Smooth muscle cell of the brain vasculature (primary cell): Measurements from ENCODE around the gene CPNE1.

ENCODE experiments used
- DNase-seq: peaks from one replicate; pipeline ENCODE4 v3.0.0-alpha.2; 2012; ENCODE audit warnings: low read depth, low spot score

The CPNE1 gene

DNA sequence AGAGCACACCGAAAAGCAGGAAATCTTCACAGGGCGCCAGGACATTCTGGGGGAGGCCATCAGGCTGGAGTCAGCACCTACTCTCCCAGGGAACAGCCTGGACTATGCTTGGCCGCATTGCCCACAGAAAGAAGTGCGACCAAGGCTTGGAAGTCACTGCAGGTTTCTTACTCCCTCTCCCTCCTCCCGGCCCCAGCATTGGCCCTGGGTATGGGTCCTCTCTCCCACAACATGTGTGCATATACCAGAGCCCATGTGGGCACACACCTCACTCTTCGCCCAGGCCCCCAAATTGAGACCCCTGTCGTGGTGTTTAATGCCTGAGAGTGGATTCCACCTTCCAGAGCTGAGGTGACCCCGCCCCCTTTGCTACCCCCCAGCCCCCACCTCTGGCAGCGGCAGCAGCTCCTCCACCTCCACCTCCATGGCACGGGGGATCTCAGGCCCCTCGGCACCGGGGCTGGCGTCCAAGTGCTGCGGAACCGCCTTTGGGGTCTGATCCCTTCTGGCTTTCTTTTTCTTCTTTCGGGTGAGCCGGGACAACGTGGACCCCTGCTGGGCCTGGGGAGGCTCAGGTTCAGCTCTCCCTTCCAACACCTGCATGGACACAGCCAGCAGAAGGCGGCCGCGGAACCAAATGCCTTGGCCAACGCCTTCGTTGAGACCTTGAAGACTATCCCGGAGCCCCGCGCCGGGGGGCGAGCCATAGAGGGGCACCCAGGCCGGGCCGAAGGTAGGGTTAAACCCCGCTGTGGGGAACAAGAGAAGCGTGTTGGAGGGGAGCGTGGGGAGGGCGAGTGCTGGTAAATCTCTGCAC lies 64.3 kb downstream of the CPNE1 start:
- DNase-seq = no peak

DNA sequence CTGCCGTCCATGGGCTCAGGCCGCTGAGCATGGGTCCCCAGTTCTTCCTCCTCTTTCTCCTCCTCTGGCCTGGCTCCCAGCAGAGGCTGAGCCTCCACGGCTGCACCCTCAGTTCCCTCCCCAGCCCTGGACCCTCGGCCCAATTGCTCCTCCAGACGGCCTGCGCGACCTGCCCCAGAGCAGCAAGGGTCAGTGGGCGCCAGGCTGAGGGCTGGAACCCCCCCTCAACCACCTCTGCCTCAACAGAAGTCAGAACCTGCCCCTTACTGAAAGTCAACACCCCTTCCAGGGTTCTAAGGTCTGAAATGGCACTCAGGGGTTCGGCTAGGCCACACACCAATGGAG lies 65.0 kb downstream of the CPNE1 start:
- no peak for DNase-seq

GRCh38 chr20:35598899-35599775 lies 65.6 kb downstream of the CPNE1 start:
- DNase-seq = no peak

DNA sequence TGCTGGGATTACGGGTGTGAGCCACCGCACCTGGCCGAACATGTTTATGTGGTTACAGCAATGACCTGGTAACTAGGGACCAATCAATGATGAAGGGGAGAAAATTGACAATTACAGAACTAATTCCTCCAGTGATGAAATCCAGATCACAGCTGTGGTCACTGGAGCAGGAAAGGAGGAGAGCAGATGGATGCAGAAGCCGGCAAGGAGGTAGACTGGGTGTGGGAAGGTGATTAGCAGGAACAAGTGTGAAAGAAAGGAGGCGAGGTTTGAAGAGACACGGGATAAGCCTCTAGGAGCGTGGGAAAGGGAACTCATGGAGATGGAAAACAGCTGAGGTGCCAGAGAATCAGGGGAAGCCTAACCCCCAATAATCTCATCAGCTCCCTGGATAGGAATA lies 66.2 kb downstream of the CPNE1 start:
- DNase-seq = no peak

GRCh38 chr20:35597186-35597585 lies 67.5 kb downstream of the CPNE1 start:
- no peak for DNase-seq

GRCh38 chr20:35595901-35596300 lies 68.8 kb downstream of the CPNE1 start:
- DNase-seq = no peak

- no peak for DNase-seq
Observed at GRCh38 chr20:35595456-35595855, 69.2 kb downstream of the CPNE1 start.

- no peak for DNase-seq
Observed at GRCh38 chr20:35592339-35592974, 72.2 kb downstream of the CPNE1 start.

- DNase-seq = no peak
Observed at GRCh38 chr20:35588397-35588796, 76.3 kb downstream of the CPNE1 start.

DNA sequence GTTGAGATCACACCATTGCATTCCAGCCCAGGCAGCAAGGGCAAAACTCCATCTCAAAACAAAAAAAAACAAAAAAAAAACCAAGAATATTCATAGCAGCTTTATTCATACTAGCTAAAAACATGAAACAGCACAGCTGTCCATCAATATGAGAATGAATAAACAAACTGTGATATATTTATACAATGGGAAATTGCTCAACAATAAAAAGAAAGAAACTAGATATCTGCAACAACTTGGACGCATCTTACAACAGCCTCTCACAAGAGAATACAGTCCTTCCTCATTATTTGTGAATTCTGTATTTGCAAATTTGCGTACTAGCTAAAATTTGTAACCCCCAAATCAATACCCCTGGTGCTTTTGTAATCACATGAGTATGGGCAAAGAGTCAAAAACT lies 77.3 kb downstream of the CPNE1 start:
- no peak for DNase-seq

DNA sequence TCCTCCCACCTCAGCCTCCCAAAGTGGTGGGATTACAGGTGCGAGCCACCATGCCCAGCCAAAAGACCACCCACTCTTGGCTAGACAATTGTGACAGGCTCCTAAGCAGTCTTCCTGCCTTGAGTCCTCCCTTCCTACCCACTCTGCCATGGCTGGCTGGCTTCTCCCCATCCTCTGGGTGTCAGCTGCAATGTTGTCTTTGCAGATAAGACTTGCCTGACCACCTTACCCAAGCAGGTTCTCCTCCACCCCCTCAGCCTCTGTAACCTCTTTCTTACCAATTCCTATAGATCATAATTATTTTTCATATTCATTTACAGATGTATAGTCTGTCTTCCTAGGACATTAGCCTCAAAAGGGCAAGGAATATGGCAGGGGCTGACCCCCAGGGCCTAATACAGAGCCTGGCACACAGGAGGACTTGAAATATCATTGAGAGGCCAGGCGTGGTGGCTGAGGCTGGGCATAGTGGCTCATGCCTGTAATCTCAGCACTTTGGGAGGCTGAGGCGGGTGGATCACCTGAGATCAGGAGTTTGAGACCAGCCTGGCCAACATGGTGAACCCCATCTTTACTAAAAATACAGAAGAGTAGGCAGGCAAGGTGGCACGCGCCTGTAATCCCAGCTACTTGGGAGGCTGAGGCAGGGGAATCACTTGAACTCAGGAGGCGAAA lies 77.8 kb downstream of the CPNE1 start:
- no peak for DNase-seq

- DNase-seq = no peak
Observed at GRCh38 chr20:35583636-35584560, 80.8 kb downstream of the CPNE1 start.

- no peak for DNase-seq
Observed at GRCh38 chr20:35582741-35583404, 81.8 kb downstream of the CPNE1 start.

- no peak for DNase-seq
Observed at GRCh38 chr20:35582131-35582530, 82.6 kb downstream of the CPNE1 start.

GRCh38 chr20:35579196-35579595 lies 85.5 kb downstream of the CPNE1 start:
- no peak for DNase-seq

DNA sequence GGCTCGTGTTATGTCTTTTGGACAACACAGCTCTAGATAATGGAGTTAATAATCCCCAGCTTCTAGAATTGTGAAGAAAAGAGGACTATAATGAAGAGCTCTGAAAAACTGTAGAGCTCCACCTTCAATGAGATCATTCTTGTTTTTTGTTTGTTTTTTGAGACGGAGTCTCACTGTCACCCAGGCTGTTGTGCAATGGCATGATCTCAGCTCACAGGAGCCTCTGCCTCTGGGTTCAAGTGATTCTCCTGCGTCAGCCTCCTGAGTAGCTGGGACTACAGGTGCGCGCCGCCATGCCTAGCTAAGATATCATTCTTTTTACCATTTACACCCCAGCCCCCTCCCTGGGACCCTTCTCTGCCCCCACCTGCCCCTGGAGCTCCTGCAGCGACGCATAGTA lies 86.2 kb downstream of the CPNE1 start:
- no peak for DNase-seq

- no peak for DNase-seq
Observed at GRCh38 chr20:35576816-35577215, 87.9 kb downstream of the CPNE1 start.
